Endodermal cell (in vitro differentiated cells): ENCODE data around the gene COASY. TPM values are rescaled to one million over a fixed set of nuclear protein-coding genes. Genes with fewer than 3 reads are reported as not detected.

ENCODE experiments used
- DNase-seq: peaks from one replicate; pipeline ENCODE4 v3.0.0-alpha.2; 2017
- H3K27ac ChIP-seq: 2 replicates; pipeline ENCODE4 v1.5.1; 2013; ENCODE audit warnings: mild to moderate bottlenecking, low read depth, low read length, moderate library complexity
- H3K27me3 ChIP-seq: 2 replicates; pipeline ENCODE4 v1.6.1; 2013; ENCODE audit warnings: mild to moderate bottlenecking, low read length, moderate library complexity; ENCODE audit not compliant: insufficient read depth, control insufficient read depth, poor library complexity, severe bottlenecking
- H3K36me3 ChIP-seq: 2 replicates; pipeline ENCODE4 v1.7.0; 2013; ENCODE audit warnings: mild to moderate bottlenecking, low read length, moderate library complexity; ENCODE audit not compliant: control insufficient read depth, insufficient read depth
- H3K4me1 ChIP-seq: one replicate; pipeline ENCODE4 v1.7.0; 2013; ENCODE audit warnings: low read length; ENCODE audit not compliant: control insufficient read depth, insufficient read depth
- H3K4me3 ChIP-seq: 2 replicates; pipeline ENCODE4 v1.5.1; 2013; ENCODE audit warnings: mild to moderate bottlenecking, low read length, moderate library complexity
- H3K9ac ChIP-seq: 2 replicates; pipeline ENCODE4 v1.6.1; 2013; ENCODE audit warnings: mild to moderate bottlenecking, low read length, moderate library complexity; ENCODE audit not compliant: poor library complexity, severe bottlenecking; ENCODE audit errors: extremely low read depth
- H3K9me3 ChIP-seq: 2 replicates; pipeline ENCODE4 v1.6.1; 2013; ENCODE audit warnings: mild to moderate bottlenecking, low read length, moderate library complexity; ENCODE audit not compliant: control insufficient read depth
- H3K27ac Mint-ChIP-seq: 2 replicates; pipeline ENCODE4 v1.8.0; 2020; ENCODE audit warnings: mixed read lengths
- H3K27me3 Mint-ChIP-seq: 2 replicates; pipeline ENCODE4 v1.8.0; 2021; ENCODE audit warnings: mild to moderate bottlenecking, mixed read lengths; ENCODE audit not compliant: insufficient read depth
- H3K36me3 Mint-ChIP-seq: 2 replicates; pipeline ENCODE4 v1.8.0; 2020; ENCODE audit warnings: low read depth, mixed read lengths
- H3K4me1 Mint-ChIP-seq: 2 replicates; pipeline ENCODE4 v1.8.0; 2020; ENCODE audit warnings: mixed read lengths
- H3K4me3 Mint-ChIP-seq: 2 replicates; pipeline ENCODE4 v1.8.0; 2020; ENCODE audit warnings: mild to moderate bottlenecking, moderate library complexity, mixed read lengths
- H3K9me3 Mint-ChIP-seq: 2 replicates; pipeline ENCODE4 v1.8.0; 2020; ENCODE audit warnings: mild to moderate bottlenecking, mixed read lengths
- CTCF ChIP-seq: fragments of 200-600 bp; sonication (generic); conservative IDR thresholded peaks from 2 replicates; pipeline ENCODE4 v1.5.0; 2021; ENCODE audit warnings: antibody characterized with exemption, mild to moderate bottlenecking
- WGBS, 2 experiments: methylation state at CpG; one replicate each; pipeline versions ENCODE4 v1.1.5 to v1.1.7; 2013; ENCODE audit warnings: missing lambda C conversion rate in 2 of 2, mixed read lengths in 1 of 2; ENCODE audit not compliant: insufficient coverage in 1 of 2, insufficient read length in 1 of 2; 5-methylcytosine and 5-hydroxymethylcytosine counted together
- total RNA-seq, 2 donors: library from RNA; stranded (reverse); fragmentation: NEBNext Ultra II Directional in 1 of 2; extraction: Animal tissue kit (Norgen Biotek cat#: 25700) in 1 of 2; gene quantifications; 2 replicates in 1 of 2; 3 replicates in 1 of 2; pipeline ENCODE4 v1.2.1, GENCODE V29; 2021

COASY gene
- total RNA-seq, 2 donors from 2014 or later = 97.7 to 99.4 TPM

- H3K27ac ChIP-seq = no peak overlapping the region
- WGBS, 2 experiments = 88 to 90% methylated on average over 1 to 6 of the region's 6 CpGs
- H3K4me3 ChIP-seq = no peak overlapping the region
- no peak for TF ChIP-seq CTCF
- no peaks in the 10 kb centered on the region for H3K4me1 ChIP-seq
- Mint-ChIP-seq H3K9me3 (no peaks in the 10 kb centered on the region), H3K4me1 (peaks cover 13% of the 10 kb centered on the region), H3K27me3 (no peaks in the 10 kb centered on the region), H3K27ac (no peak overlapping the region), H3K4me3 (no peak overlapping the region), H3K36me3 (peaks cover 48% of the 10 kb centered on the region)
- H3K9me3 ChIP-seq = no peaks in the 10 kb centered on the region
- H3K9ac ChIP-seq = no peak overlapping the region
- DNase-seq = no peak
- H3K27me3 ChIP-seq = no peaks in the 10 kb centered on the region
- peaks cover 26% of the 10 kb centered on the region for H3K36me3 ChIP-seq
Measured at GRCh38 chr17:42512733-42513251, 49.2 kb upstream of the COASY start.

- Mint-ChIP-seq H3K9me3 (no peaks in the 10 kb centered on the region), H3K27ac (no peak overlapping the region), H3K36me3 (peaks cover 46% of the 10 kb centered on the region), H3K27me3 (no peaks in the 10 kb centered on the region), H3K4me3 (no peak overlapping the region), H3K4me1 (peaks cover 8% of the 10 kb centered on the region)
- peaks cover 2% of the 10 kb centered on the region for H3K4me1 ChIP-seq
- H3K27me3 ChIP-seq = no peaks in the 10 kb centered on the region
- peaks cover 27% of the 10 kb centered on the region for H3K36me3 ChIP-seq
- no peak for TF ChIP-seq CTCF
- DNase-seq = no peak
- no peak overlapping the region for H3K9ac ChIP-seq
- no peaks in the 10 kb centered on the region for H3K9me3 ChIP-seq
- H3K4me3 ChIP-seq = no peak overlapping the region
- H3K27ac ChIP-seq = no peak overlapping the region
- WGBS, 2 experiments = 95 to 99% methylated on average over 9 to 11 of the region's 11 CpGs
Measured at GRCh38 chr17:42513686-42514085, 48.3 kb upstream of the COASY start.

GRCh38 chr17:42514279-42514678 is 47.7 kb upstream of the COASY start:
- Mint-ChIP-seq H3K27ac (no peak overlapping the region), H3K27me3 (no peaks in the 10 kb centered on the region), H3K9me3 (no peaks in the 10 kb centered on the region), H3K4me3 (no peak overlapping the region), H3K36me3 (peaks cover 40% of the 10 kb centered on the region), H3K4me1 (peaks cover 9% of the 10 kb centered on the region)
- TF ChIP-seq CTCF = no peak
- Histone ChIP-seq H3K4me3 (no peak overlapping the region), H3K9ac (no peak overlapping the region), H3K27ac (no peak overlapping the region), H3K27me3 (no peaks in the 10 kb centered on the region), H3K36me3 (peaks cover 21% of the 10 kb centered on the region), H3K9me3 (no peaks in the 10 kb centered on the region), H3K4me1 (peaks cover 8% of the 10 kb centered on the region)
- no peak for DNase-seq
- WGBS, 2 experiments = 92 to 100% methylated on average over 5 to 11 of the region's 11 CpGs
